HG02870 (cell line): Measurements from ENCODE around the gene SYCN.
"Not testable (repeated sequence)": the region's sequence is repeated elsewhere in the genome, so short reads cannot be mapped to it uniquely, and the experiment has no call there.

ENCODE experiments used
- ATAC-seq: cut with Tn5 transposase; IDR thresholded peaks from one replicate; pipeline ENCODE4 v1.9.1; 2021; ENCODE audit warnings: mild to moderate bottlenecking, moderate library complexity; ENCODE audit not compliant: unreplicated experiment

SYCN gene

DNA sequence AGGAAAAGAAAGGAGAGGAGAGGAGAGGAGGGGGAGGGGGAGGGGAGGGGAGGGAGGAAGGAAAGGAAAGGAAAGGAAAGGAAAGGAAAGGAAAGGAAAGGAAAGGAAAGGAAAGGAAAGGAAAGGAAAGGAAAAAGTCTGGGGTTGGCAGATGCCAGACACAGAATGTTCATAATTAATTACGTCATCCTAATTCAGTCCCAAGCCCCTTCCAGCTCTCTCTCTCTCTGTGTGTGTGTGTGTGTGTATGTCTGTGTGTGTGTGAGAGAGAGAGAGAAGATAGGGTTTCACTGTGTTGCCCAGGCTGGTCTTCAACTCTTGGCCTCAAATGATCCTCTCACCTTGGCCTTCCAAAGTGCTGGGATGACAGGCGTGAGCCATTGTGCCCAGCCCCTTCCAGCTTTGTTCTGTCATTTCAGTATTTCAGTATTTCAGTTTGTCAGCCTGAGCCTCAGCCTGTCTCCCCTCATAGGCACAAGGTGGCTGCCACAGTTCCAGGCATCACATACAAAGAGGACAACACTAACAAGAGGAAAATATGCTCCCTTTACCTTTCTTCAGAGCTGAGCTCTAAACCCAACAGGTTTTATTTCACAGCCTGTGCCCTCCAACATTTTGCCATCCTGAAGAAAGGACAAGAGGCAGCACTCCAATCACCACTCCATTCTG is 26.2 kb upstream of the SYCN start:
- no peak for ATAC-seq

- ATAC-seq: no peak
These were observed 20.8 kb upstream of the SYCN start for GRCh38 chr19:39224910-39225309.

DNA sequence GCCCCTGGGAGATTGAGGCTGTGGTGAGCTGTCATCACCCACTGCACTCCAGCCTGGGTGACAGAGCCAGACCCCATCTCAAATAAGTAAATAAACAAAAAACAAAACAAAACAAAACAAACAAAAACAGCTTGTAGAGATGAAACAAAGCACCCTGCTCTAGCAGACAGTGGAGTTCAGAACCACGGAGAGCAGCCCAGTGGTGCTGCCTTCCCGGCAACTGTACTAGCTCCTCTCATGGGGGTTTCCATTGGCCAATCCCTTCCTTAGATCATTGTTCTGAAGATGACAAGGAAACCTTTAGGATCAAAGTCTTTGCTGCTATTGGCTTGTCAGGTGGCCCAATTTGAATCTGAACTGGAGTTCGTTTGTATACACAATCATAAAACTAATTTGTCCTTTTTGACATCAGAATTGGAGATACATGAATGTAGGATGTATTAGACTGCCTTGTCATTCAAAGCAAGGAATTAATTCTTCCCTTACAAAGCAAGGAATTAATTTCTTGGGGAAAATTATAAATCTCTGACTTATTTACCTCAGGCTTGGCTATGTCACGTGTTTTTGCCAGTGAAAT is 19.7 kb upstream of the SYCN start:
- ATAC-seq: no peak

DNA sequence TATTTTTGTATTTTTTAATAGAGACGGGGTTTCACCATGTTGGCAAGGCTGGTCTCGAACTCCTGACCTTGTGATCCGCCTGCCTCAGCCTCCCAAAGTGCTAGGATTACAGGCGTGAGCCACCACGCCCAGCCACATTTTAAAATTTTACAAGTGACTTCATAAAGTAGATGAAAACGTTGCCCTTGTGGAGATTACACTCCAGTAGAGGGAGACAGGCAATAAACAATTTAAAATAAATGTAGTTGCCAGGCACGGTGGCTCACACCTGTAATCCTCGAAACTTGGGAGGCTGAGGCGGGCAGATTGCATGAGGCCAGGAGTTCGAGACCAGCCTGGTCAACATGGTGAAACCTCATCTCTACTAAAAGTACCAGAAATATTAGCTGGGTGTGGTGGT is 15.0 kb upstream of the SYCN start:
- not testable (repeated sequence) for ATAC-seq

GRCh38 chr19:39218230-39219007 is 14.4 kb upstream of the SYCN start:
- no peak for ATAC-seq

DNA sequence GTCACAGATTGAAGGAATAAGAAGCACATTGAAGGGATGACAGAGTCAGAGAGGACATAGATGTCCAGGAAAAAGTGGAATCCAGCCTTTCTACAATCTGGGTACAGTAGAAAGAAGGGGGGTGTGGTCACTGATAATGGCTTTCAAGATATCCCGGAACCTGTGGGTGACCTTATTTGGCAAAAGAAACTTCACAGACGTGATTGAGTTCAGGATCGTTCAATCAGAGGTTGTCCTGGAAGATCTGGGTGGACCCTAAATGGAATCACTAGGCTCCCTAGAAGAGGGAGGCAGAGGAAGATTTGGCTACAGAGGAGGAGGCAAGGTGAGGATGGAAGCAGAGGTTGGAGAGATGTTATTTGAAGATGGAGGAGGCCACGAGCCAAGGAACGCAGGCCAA is 13.0 kb upstream of the SYCN start:
- ATAC-seq: no peak

DNA sequence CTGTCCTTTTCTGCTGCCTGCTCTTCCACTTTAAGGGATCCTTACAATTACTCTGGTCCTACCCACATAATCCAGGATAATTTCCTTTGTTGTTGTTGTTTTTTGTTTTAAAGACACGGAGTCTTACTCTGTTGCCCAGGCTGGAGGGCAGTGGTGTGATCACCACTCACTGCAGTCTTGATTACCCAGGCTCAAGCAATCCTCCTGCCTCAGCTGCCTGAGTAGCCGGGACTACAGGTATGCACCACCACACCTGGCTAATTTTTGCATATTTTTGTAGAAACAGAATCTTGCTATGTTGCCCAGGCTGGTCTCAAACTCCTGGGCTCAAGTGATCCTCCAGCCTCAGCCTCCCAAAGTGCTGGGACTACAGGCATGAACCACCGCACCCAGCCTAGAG is 11.3 kb upstream of the SYCN start:
- ATAC-seq: not testable (repeated sequence)

DNA sequence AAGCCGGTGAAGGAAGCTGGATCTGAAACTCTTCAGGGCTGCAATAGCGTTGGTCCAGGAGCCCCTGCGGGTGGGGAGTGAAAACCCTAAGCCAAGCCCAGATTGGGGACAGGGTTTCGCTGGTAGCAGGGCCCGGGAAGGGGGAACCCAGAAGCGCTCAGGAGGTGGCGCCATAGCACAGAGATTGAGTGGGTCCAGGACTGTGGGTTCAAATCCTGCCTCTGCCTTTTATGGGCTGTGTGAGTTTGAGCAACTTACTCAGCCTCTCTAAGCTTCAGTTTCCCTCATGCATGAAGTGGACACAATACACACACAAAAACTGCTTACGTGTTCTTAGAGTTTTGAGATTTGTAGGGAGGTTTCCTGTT is 8.3 kb upstream of the SYCN start:
- ATAC-seq: no peak

DNA sequence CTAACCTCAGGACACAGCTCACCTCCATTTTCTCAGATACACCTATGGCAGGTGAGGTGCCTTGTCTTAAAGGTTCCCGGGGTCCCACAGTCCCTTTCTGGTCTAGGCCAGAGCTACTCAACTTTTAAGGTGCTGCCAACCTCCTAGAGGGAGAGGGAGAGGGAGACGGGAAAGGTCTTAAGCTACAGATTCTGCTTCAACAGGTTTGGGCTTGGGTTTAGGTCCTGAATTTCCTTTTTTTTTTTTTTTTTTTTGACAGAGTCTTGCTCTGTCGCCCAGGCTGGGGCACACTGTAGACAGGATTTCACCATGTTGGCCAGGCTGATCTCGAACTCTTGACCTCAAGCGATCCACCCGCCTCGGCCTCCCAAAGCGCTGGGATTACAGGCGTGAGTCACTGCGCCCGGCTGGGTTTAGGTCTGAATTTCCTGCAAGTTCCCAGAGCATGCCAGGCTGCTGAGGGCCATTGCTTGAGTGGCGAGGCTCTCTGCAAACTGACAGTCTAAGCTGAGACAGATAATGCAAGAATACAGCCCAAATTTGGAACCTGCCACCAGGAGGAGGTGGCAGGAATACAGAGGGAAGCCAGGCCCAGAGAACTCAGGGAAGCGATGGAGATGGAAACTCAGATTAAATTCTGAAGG is 7.8 kb upstream of the SYCN start:
- ATAC-seq: no peak

- ATAC-seq: no peak
These were observed 5.1 kb upstream of the SYCN start for GRCh38 chr19:39209196-39209595.

DNA sequence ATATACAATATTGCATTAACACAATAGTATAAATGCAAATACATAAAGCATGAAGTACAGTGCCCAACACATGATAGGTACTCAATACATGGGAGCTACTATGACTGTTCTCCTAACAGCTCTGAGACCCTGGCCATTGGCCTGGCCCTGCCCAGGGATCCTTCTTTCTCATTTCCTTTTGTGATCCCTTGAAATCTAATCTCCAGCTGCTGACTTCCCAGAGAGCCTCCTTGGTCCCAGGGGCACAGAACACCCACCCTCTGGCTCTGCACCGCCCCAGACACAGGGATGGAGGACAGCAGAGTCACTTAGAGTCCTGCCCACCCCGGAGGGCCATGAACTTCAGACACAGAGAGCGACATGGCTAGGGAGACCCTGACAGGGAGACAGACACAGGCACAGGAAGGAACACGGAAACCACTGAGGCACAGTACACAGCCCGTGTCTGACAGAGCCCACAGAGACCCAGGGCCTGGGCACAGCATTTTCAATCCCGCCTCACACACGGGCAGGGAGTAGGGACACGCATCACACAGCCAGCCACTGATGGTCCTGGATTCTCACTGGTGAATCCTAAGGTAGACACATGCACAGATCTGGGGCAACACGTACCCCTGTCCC is 4.2 kb upstream of the SYCN start:
- no peak for ATAC-seq

GRCh38 chr19:39207293-39207836 is 3.3 kb upstream of the SYCN start:
- ATAC-seq: no peak

DNA sequence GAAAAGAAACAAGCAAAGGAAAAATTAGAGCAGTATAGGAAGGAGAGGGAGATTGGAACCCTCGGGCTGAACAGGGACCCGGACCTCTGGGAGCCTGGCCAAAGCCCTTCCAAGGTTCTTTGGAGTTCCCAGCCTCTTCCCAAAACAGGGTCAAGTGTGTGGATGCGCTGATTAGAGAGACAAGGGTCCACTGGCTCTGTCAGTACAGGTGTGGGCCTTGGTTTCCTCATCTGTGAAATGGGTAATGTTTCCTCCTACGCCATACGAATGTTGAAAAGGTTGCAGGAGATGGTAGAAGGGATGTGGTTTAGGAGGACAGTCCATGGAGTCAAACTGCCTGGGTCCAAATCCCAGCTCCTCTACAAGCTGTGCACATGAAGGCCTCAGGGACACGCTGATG is 2.1 kb upstream of the SYCN start:
- no peak for ATAC-seq

DNA sequence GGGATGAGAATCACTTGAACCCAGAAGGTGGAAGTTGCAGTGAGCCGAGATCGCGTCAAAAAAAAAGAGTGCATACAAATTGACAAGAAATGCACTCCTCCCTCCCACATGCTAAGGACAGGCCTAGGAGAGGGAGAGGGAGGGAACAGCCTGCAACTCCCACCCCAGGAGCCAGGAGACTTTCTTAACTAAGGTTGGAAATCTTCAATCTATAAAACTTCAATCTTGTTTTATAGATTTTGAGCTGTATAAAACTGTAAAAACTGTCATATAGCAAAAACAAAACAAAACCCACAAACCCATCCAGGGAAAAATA is 1.3 kb upstream of the SYCN start:
- ATAC-seq: no peak

DNA sequence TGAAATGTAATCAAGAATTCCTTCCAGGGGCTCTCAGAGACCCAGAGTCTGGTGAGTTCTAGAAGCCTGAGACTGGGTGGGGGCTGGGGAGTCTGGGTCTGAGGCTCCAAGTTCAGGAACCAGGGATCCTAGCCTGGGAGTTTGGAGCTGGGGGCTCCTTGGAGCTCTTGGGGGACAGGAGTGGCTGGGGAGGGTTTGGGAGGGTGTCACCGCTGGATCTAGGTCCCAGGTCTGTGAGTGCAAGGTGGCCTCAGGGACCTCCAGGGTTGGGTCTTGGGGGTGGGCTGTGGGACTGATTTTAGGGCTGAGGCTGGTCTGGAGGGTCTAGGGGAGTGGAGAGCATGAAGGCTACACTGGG is 1.1 kb downstream of the SYCN start:
- no peak for ATAC-seq

DNA sequence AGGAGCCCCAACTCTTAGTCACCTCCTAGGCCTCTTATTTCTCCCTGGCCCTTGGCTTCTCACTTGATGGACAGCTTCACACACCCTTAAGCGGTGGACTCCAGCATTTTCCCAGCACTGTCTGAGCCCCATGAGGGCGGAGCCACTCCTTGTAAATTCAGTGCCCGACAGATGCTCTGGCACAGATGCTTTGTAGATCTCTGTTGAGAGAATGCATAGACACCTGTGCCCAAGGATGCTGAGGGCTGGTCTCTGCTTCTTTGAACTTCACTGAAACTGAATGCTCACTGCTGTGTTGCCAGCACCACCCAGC is 3.3 kb downstream of the SYCN start:
- ATAC-seq: no peak

DNA sequence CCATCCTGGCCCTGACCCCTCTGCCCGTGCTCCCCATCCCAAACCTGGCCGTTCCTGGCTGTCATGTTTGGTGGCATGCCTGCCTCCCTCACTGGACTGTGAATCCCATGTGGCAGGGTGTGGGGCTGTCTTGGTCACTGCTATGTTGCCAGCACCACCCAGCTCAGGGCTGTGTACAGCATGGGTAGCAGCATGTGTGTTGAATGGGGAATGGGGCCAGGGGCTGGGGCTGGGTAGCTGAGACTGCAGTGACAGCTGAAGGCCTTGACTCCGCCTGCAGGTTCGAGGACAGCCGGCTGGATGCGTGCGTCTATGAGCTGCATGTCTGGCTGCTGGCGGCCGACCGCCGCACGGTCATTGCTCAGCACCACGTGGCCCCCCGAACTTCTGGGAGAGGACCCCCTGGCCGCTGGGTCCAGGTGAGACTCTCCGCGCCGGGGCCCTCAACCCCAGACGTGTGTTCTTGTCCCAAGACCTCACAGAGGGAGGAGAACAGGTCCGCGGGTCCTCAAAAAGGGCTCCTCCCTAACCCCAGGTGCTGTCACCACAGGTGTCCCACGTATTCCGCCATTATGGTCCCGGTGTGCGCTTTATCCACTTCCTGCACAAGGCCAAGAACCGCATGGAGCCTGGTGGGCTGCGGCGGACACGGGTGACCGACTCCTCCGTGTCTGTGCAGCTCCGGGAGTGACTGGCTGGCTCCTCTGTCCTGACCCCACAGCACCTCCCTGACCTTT is 3.8 kb downstream of the SYCN start:
- ATAC-seq: no peak

- no peak for ATAC-seq
These were observed 5.0 kb downstream of the SYCN start for GRCh38 chr19:39199025-39199424.

GRCh38 chr19:39197808-39198207 is 6.3 kb downstream of the SYCN start:
- no peak for ATAC-seq

- no peak for ATAC-seq
These were observed 7.1 kb downstream of the SYCN start, which contains the start of gene NCCRP1 for GRCh38 chr19:39196860-39197562. TSS of gene NCCRP1 (plus strand) at chr19:39196964. CDS start at chr19:39196983, 19 bp downstream.
